Activated CD8-positive, alpha-beta memory T cell treated with anti-CD3 and anti-CD28 coated beads for 1 hour (primary cell): ENCODE measurements around the gene WNK1.
"Not testable (repeated sequence)": the region's sequence is repeated elsewhere in the genome, so short reads cannot be mapped to it uniquely, and the experiment has no call there.

Source experiments
- DNase-seq, 2 donors: peaks; one replicate each; pipeline ENCODE4 v3.0.0-alpha.2; 2020; ENCODE audit warnings: low read depth in 1 of 2; ENCODE audit errors: extremely low read depth in 1 of 2

WNK1 gene

DNA sequence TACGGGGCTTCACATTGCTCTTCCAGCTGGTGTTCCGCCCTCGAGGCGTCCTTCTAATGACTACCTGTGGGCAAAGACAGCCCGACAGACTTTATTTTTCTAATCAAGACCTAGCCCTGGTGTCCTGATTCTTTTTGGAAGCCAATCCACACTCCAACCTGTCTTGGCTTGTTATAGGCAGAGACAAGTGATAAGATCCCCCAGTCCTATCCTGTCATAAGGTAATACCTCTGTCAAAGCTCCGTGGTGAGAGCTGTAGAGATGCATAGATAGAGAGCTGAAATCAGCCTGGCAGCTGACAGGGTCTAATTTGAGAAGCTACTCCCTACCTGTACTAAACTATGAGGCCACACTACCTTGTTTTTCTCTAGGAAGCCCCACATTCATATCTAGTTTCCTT, 11.5 kb upstream of the WNK1 start:
- DNase-seq, result no peak

DNA sequence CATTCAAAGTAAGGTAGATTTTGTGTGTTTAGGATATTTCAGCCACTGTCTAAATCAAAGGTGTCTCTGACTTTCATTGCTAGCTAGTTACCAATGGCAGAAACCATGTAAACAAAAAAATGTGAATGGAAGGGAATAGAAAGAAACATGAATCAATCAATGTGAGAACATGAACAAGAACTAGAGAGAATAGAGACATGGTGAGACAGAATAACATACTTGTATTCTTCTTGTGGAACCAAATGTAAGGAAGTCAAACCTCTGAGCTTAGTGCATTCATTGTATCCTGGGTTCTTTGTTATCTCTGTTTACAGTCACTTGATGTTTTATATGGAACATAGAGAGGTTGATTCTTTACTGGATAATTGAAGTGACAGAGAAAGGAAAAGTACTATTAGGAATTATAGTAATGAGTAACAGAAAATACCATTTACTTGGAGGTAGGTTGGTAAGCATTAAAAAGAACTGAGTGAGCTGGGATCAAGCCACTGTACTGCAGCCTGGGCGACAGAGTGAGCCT, 2.6 kb upstream of the WNK1 start:
- DNase-seq, result no peak

DNA sequence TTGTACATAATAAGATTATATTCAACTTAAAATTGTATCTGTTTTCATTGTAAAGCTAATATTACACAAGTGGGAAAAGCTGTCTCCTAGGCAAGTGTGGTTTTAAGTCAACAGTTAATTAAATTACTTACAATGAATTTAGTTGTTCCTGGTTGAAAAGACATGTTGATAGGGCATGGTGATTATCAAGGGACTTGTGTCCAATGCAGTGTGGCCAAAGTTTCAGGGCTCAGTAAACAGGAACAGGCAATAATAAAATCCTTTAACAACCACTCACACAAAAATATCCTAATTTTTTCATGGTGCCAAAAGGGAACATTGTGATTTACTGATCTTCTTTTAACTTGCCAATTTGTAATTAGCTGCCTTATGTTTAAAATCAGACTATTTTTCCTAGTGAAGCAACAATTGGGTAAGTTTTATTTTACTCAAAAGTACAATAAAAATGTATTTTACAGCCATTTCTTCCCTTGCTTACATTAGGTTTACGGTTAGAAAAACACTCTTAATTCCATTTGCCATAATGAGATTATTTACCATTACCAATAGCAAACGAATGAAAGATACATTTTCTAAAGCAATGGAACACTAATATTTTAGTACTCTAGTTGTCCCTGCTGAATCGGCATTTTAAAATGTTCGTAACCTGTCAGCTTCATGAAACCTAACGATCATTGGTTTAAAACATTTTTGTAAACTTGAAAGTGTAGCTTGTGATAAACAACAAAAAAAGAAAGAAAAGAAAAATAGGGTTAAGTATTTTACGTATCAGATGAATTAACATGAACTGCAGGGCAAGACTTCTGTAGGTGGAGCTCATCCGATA, 1.8 kb upstream of the WNK1 start:
- DNase-seq, result no peak

DNA sequence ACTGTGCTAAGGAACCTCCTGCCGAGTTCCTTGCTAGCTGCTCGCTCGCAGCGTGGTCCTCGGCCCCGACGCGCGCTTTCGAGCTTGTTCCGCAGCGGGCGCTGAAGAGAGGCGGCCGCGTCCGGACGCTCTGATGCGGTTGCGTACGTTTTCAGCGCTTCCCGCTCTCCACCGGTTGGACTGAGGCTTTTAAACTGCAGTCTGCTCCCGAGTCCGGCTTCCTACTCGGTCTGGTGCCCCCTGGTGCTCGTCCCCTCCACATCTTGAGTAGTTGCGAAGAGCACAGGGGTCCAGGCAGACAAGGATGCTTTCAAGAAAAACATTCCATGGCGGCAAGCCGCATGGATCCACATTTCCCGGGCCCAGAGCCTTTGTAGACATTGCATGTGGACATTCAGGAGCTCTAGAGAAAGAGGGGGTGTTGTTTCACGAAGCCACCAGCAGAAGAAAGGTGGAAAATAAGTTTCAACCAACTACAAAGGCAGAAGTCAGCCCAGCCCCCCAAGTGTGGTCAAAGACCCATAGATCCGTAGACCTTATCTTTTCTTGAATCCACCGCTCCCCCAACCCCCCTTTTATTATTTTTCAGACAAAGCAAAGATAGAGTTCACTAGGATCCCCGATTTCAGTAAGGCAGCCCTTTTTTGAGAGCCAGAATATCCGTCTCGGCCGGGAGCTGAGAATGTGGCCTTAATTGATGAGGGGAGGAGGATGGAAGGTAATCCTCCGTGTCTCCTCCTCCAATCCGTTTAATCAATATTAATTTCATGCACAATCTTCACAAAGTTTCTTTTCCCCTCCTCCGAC, 984 bp upstream of the WNK1 start:
- DNase-seq, result peak; percentile 62 to 67

DNA sequence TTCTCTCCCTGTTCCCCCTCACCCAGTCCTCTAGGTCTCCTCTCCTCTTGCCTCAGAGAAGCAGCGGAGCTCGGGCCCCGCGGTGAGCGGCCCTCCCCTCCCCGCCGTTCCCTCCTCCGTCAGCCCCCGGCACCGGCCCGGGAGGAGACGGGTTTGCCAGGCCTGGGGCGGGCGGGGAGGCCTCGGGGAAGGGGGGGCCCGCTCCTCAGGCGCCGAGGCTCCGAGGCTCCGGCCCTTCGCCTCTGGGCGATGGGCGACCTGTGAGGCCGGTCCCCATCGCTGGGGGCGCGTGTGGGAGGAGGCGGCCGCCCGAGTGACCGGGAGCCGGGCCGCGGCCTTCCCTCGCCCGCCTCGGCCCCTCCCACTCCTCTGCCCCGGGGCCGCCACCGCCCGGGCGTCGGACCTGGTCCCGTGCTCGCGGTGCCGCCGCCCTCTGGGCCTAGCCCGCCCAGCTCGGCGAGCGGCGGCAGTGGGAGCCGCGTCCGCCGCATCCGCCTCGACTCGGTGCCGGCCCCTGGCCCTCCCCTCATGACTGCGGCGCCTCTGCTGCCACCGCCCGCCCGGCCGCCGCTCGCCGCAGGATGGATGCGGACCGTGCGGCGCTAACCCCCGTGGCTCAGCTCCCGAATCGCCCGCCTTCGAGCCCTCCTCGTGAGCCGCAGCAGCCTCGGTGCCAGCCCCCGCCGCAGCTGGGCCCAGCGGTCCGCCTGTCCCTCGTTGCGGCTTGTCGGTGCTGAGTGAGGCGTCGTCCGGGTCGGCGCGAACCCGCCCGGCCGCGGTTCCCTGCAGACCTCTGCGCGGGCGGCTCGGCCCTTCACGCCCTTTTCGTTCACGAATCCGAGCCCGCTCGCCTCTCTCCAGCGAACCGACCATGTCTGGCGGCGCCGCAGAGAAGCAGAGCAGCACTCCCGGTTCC, 574 bp downstream of the WNK1 start:
- DNase-seq, result no peak

DNA sequence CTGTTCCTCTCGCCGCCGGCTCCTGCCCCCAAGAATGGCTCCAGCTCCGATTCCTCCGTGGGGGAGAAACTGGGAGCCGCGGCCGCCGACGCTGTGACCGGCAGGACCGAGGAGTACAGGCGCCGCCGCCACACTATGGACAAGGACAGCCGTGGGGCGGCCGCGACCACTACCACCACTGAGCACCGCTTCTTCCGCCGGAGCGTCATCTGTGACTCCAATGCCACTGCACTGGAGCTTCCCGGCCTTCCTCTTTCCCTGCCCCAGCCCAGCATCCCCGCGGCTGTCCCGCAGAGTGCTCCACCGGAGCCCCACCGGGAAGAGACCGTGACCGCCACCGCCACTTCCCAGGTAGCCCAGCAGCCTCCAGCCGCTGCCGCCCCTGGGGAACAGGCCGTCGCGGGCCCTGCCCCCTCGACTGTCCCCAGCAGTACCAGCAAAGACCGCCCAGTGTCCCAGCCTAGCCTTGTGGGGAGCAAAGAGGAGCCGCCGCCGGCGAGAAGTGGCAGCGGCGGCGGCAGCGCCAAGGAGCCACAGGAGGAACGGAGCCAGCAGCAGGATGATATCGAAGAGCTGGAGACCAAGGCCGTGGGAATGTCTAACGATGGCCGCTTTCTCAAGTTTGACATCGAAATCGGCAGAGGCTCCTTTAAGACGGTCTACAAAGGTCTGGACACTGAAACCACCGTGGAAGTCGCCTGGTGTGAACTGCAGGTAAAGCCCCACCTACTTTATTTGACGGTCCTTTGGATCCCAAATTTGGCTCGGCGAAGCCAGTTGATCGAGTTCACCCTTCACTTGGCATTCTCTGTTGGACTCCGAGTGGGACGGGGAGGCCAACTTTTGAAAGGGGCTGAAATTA, 1.5 kb downstream of the WNK1 start:
- DNase-seq, result no peak

DNA sequence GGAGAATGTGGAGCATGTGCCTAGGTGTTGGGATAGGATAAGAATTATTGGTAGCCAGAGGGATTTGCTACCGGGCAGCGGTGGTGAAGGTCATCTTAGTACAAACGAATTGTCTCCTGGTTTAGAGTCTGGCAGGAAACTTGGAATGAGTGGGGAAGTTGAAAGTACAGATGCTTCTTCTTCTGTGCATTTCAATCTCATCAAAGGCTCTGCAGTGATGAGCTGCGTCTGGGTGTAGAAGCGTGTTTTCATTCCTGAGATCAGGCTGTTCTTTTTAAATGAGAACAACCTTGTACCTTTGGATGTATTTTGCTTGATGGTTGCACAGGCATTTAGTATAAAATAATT, 2.1 kb downstream of the WNK1 start:
- no peak for DNase-seq

DNA sequence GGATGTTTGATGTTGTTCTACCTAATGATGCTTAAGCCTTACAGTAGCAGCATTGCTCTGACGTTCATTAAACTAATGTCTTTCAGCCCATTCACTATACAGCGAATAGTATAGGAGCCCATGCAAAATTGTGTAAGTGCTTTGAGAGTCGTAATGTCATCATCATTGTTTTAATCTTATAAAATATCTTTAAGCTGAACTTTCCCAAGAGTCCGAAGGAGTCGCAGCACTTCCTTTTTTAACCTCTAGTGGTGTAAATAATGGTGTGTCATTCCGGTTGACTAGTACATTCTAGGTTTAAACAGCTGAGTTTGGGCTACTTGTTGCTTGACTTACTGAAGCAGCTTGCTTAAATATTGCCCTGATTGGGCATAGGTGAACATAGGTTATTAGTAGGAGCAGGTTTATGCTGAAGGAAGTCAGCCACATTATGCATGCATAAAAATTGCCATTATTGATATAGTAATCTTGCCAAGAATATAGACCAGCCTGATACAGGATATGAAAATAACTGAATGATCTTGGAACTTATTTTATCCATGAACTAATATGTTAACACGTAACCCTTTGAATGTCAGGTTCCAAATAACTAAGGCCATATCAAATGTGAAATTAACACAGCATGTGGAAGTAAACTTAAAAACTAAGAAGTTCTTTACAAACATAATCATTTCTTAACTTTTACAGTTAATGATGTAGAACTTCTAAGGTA, 2.6 kb downstream of the WNK1 start:
- no peak for DNase-seq

DNA sequence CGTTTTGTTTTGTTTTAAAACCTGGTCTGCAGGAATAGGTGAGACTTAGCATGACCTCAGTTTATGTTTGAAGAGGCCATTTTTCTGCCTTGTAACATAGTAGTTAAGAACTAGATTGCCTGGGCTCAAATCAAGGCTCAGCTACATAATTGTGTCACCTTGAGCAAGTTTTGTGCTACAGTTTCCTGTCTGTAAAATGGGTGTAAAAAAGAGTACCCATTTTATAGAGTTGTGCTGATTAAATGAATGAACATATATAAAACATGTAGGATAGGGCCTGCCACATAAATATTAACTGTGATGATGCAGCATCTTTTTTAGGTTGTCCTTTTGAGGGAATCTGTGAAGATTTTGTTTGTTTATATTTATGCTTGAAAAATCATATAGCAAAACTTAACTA, 7.2 kb downstream of the WNK1 start:
- DNase-seq, result no peak

DNA sequence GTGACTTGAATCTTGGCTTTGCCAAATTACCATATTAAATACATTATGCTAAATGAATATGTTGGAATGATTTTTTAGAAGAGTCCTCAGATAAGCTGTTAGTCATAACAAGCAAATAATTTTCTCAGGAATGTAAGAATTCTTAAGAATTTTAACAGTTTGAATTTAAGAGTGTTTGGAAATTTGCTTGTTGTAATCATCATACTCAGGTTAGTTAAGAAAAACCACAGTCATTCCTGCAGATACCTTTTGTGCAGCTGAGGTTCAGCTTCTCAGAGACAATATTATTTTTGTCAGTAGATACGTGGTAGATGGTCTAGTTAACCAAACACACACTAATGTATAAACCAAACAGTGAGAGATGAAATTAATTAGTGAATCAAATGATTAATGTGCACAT, 8.9 kb downstream of the WNK1 start:
- DNase-seq, result no peak

DNA sequence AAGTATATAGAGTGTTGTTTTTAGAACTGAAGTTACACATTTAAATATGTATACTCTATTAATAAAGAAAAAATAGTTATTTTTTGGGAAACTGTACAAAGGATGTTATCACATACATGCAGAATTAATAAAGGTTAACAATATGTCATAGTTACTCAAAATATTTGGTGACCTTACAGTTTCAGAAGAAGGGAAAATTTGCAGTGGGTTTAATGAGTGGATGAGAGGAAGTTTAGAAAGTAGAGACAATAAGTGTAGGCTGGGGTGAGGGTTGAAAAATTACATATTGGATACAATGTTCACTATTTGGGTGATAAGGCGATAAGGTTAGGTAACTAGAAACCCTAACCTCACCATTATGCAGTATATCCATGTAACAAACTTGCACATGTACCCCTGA, 13.5 kb downstream of the WNK1 start:
- no peak for DNase-seq

DNA sequence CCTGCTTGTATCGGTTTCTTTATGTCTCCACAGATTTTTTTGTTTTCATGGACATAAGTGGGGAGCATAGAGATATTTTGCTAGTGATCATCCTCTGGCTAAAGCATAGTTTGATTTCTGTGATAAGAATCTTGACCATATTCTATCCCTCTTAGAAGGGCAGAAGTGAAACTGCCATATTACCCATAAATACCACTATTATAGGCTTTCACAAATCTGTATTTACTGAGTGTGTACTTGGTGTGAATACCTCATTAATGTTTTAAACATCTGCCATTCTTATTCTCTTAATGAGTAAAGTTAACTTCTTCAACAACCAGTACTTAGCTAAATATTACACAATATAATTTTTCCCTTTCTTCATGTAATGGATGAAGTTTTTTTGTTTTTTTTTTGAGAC, 16.1 kb downstream of the WNK1 start:
- DNase-seq, result no peak

DNA sequence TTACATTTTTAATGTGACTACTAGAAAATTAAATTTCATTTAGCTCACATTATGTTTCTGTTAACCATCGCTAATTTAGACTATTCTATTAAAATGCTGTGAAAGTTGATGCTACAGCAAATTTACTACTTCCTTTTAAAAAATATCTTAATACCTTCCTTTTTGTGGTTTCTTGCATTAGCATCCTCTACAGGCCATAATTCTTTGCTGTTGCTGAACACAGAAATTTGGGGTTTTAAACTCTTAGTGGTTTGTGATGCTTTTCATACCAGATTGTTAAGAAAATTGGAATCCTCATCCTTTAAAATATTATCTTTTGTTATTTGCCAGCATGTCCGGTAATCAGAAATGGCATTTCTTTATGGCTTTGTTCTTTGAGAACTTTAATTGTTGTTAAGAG, 18.1 kb downstream of the WNK1 start:
- DNase-seq, result no peak

DNA sequence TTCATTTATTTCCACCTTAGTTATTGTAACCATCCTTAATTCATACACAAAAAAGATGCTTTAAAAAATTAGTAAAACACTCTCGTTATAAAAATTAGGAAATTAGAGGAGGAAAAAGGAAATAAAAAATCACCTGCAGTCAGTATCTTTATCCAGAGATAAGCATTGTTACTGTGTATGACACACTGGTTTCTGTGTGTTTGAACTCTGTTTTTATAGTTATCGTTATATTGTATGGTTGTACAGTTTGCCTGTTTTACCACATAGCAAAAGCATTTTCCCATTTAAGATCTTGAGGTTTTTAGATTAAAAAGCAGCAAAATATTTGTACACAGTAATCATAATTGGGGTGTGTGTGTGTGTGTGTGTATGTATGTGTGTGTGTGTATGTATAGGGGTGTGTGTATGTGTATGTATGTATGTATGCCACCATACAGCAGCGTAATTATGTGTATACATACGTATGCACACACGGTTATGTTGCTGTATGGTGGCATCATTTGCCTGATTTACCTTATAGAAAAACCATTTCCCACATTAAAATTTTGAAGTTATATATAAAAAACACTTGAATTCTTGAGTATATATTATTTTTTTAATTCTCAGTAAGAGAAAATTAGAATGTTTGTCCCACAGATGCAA, 19.8 kb downstream of the WNK1 start:
- DNase-seq, result no peak

DNA sequence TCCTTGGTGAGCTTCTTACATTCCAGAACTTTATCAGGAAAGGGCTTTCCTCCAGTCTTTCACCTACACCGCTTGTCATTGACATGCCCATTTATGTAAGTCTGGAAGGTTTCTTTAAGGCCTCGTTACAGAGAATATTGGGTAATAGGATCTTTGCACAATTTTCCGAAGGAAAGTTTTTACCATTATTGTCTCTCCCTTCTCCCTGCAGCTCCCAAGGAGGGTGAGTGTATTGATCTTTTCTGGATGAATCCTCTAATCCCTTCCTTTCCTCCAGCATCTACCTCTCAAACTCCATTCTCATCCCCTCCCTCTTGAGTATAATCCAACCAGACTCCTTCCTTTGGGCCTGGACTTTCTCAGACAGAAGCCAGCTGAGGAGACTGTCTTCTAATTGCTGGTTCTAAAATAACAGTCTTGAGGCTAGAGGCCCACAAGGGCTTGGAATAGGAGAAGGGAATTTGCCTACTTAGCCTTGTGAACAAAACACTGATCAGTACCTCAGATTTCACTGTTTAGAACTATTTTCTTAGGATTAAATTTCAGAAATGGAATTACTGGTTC, 21.8 kb downstream of the WNK1 start:
- DNase-seq, result no peak

DNA sequence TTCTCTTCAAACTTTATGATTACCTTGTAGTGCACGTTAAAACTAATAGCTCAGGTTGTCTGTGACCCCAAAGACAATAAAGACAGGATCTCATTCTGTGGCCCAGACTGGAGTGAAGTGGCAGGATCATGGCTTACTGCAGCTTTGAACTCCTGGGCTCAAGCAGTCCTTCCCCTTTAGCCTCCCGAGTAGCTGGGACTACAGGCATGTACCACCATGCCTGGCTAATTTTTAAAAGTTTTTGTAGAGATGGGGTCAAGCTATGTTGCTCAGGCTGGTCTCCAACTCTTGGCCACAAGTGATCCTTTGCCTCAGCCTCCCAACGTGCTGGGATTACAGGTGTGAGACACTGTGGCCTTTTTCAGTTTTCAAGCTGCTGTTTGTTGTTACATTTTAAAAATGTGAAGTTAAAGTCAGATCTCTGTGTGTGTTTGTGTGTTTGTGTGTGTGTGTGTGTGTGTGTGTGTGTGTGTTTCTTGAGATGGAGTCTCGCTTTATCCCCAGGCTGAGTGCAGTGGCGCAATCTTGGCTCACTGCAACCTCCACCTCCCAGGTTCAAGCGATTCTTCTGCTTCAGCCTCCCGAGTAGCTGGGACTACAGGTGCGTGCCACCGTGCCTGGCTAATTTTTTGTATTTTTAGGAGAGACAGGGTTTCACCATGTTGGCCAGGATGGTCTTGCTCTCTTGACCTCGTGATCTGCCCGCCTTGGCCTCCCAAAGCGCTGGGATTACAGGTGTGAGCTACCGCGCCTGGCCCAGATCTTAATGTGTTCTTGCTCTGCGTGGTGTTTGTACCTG, 23.8 kb downstream of the WNK1 start:
- not testable (repeated sequence) for DNase-seq

DNA sequence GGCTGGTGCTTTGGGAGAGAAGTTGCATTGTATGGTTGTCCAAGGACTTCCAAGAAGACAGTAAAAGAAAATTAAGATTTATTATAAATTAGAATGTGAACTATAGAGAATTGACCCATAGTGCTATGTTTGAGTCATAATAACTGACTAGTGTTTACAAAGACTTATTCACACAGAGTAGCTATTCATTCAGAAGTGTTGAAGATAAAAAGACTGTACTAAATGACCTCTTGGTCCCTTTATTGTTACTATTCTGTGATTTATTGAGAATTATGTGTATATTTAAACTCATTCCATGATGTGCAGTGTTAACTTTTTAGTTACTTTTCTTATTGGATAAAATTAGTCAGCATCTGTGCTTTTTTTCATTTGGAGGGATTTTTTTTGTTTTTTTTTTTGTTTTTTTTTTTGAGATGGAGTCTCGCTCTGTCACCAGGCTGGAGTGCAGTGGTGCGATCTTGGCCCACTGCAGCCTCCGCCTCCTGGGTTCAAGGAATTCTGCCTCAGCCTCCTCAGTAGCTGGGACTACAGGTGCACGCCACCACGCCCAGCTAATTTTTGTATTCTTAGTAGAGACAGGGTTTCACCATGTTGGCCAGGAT, 24.5 kb downstream of the WNK1 start:
- DNase-seq, result not testable (repeated sequence)
